AG08395 (cell line): Measurements from ENCODE around the gene PCDHGA12.

Experiments used
- DNase-seq: peaks from one replicate; pipeline ENCODE4 v3.0.0; 2012; ENCODE audit warnings: mixed read lengths, low spot score

Gene PCDHGA12

DNA sequence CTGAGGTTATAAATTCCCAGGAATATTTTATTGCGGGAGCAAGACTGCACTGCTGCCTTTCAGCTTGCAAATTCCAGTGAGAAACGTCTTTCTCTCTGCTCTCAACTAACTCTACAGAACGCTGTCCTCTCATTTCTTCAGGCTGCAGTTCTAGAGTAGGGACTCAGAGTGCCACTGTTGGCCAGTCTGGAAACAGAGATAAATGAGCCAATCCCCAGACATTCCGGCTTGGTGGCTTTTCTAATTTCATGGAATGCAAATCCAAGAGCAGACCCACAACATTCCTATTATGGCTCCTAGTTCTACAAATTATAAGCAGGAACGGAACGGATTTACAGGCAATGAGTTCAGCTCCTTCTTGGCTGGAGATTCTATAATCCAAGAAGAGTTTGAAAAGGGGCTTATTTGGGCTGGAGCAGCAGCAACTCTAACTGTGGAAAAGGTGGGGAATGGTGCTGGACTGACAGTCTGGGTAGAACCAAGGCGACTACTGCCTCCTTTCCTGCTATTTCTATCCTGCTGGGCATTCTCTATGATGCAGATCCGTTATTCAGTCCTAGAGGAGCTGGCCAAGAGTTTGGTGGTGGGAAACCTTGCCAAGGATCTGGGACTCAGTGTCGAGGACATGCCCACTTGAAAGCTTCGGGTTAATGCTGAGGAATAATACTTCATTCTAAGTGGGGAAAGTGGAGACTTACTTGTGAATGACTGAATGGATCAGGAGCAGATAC, 9.3 kb downstream of the PCDHGA12 start:
- DNase-seq = peak; percentile 39

DNA sequence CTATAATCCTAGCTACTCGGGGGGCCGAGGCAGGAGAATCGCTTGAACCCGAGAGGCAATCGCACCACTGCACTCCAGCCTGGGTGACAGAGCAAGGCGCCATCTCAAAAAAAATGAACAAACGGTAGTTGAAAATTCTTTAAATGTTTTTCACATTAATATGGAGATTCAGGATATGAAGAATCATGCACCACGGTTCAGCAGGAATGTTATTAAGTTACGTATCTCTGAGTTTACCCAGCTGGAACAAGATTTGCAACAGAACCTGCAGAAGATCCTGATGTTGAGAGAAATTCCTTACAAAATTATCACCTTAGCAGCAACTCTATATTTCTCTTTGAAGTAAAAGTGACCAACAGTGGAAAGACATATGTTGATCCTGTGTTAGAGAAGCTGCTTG, 10.0 kb downstream of the PCDHGA12 start:
- DNase-seq = no peak

DNA sequence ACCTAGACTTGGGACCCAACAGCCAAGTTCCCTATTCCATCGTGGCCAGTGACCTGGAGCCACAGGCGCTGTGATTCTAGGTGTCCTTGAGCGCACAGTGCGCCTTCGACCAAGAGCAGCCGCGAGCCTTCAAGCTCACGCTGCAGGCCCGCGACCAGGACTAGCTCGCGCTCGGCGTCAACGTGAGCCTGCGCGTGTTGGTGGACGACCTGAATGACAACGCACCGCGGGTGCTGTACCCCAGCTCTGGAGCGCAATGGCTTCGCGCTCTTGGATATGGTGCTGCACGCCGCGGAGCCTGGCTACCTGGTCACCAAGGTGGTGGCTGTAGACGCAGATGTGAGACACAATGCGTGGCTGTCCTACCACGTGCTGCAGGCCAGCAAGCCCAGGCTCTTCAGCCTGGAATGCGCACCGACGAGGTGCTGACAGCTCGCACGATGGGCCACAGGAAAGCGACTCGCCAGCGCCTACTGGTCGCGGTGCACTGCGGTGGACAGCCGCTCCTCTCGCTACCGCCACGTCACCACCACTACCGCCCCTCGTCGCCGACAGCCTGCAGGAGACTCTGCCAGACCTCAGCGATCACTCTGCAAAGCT, 11.4 kb downstream of the PCDHGA12 start:
- no peak for DNase-seq

DNA sequence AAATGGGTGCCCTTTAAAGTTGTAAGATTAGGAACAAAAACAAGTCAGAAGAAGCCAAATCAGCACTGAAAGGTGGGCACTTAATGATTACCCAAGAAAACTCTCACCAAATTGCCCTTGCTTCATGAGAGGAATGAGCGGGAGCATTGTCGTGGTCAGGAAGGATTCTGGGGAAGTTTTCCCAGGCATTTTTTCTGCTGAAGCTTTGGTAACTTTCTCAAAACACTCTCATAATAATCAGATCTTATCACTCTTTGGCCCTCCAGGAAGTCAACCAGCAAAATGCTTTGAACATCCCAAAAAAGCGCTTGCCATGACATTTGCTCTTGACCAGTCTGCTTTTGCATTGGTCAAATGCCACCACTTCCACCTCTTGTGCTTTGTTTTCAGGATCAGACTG, 35.0 kb downstream of the PCDHGA12 start:
- no peak for DNase-seq

DNA sequence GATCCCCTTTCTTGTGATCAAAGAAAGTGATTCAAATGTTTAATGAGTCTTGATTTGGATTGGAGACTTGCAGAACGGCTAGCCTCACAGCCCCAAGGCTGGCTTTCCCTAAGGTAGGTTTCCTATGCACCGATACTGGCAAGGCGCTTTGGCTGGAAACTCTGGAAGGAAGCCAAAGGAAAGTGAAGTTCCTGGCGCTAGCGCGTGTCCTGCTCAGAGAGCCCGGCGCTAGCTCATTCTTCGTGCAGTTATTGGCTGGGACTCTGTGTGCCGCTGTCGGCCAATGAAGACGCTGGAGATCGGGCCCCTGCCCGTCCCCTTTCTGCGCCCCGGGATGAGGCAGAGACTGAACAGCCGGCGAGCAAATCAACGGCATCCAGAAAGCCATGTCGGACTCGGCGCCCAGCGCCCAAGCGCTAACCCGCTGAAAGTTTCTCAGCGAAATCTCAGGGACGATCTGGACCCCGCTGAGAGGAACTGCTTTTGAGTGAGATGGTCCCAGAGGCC, 45.4 kb downstream of the PCDHGA12 start, which contains the start of gene PCDHGC3:
Gene PCDHGC3, plus strand, starts transcription at position 342 of the 507 bp plus-strand sequence. Its CDS starts 151 bp downstream, at position 493.
- peak; percentile 97 for DNase-seq

DNA sequence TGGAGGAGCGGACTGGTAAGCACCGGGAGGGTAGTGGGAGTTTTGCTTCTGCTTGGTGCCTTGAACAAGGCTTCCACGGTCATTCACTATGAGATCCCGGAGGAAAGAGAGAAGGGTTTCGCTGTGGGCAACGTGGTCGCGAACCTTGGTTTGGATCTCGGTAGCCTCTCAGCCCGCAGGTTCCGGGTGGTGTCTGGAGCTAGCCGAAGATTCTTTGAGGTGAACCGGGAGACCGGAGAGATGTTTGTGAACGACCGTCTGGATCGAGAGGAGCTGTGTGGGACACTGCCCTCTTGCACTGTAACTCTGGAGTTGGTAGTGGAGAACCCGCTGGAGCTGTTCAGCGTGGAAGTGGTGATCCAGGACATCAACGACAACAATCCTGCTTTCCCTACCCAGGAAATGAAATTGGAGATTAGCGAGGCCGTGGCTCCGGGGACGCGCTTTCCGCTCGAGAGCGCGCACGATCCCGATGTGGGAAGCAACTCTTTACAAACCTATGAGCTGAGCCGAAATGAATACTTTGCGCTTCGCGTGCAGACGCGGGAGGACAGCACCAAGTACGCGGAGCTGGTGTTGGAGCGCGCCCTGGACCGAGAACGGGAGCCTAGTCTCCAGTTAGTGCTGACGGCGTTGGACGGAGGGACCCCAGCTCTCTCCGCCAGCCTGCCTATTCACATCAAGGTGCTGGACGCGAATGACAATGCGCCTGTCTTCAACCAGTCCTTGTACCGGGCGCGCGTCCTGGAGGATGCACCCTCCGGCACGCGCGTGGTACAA, 46.0 kb downstream of the PCDHGA12 start:
- peak; percentile 62 for DNase-seq

DNA sequence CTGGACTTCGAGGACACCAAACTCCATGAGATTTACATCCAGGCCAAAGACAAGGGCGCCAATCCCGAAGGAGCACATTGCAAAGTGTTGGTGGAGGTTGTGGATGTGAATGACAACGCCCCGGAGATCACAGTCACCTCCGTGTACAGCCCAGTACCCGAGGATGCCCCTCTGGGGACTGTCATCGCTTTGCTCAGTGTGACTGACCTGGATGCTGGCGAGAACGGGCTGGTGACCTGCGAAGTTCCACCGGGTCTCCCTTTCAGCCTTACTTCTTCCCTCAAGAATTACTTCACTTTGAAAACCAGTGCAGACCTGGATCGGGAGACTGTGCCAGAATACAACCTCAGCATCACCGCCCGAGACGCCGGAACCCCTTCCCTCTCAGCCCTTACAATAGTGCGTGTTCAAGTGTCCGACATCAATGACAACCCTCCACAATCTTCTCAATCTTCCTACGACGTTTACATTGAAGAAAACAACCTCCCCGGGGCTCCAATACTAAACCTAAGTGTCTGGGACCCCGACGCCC, 46.8 kb downstream of the PCDHGA12 start:
- DNase-seq = no peak

DNA sequence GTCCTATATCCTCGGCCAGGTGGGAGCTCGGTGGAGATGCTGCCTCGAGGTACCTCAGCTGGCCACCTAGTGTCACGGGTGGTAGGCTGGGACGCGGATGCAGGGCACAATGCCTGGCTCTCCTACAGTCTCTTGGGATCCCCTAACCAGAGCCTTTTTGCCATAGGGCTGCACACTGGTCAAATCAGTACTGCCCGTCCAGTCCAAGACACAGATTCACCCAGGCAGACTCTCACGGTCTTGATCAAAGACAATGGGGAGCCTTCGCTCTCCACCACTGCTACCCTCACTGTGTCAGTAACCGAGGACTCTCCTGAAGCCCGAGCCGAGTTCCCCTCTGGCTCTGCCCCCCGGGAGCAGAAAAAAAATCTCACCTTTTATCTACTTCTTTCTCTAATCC, 47.5 kb downstream of the PCDHGA12 start:
- DNase-seq = peak; percentile 21

DNA sequence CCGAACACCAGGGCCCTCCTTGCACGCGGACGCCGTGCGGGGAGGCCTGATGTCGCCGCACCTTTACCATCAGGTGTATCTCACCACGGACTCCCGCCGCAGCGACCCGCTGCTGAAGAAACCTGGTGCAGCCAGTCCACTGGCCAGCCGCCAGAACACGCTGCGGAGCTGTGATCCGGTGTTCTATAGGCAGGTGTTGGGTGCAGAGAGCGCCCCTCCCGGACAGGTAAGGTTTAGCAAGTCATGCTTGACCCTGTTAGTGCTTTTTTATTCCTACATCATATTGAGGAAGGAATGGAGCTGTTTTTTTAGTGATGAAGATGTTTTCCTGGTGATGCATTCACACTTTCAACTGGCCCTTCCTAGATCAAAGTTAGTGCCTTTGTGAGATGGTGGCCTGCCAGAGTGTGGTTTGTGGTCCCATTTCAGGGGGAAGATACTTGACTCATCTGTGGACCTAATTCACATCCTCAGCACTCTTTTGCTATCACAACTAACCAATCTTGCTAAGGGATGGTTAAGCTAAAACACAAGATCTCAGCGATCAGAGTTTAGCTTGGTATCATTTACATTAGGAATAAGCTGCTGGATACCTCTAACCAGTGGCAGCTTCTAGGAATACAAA, 48.1 kb downstream of the PCDHGA12 start:
- DNase-seq = peak; percentile 35

DNA sequence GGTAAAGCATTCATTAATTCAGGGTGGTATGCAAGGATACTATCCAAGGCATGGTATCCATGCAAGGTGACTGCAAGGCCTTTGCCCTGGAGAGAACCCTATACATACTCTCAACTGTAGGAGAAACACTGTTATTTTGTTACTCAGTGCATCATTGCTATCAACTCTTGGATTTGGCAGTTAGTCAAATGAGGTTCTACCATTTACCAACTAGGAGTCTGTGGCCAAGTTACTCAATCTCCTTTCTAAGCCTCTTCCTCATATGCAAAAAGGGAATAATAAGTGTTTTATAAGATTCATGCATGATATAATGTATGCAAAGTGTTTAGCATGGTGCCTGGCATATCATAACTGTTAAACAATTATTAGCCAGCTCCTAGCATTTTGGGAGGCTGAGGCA, 49.5 kb downstream of the PCDHGA12 start:
- no peak for DNase-seq
